GM21423 (cell line): ENCODE results near the gene ADARB2.

Experiments used
- ATAC-seq: cut with Tn5 transposase; IDR thresholded peaks from one replicate; pipeline ENCODE4 v1.9.1; 2021; ENCODE audit warnings: mild to moderate bottlenecking, moderate library complexity; ENCODE audit not compliant: unreplicated experiment

ADARB2 gene

GRCh38 chr10:1532636-1533035, 204.7 kb downstream of the ADARB2 start:
- ATAC-seq, result no peak

DNA sequence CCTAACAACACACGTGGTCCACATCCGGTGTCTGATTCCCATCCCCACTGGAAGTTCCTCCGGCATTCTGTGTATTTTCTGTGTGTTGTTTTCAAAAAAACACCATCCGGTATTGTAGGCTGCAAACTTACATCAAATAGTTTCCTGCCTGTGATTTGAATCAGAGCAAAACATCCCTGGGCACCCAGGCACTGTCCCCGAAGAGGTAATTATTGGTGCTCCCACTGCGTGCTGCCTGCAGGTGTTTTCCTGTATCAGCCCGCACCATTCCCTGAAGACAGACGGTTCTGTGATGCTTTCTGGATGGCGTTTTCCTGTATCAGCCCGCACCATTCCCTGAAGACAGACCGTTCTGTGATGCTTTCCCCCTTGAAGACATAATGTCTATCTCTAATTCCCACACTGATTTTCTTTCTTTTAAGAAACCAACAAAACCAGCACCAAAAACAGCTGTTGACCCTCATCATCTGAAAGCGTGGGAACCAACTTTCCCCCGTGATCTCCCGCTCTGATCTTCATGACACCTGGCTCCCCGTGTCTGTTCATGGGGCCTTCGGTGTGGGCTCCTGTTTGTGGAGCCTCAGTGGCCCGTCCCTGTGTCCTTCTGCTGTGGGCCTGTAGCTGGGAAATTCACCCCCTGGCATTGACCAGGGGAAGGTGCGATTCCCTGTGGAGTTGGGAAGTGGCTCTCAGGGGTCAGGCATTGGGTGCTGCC, 205.3 kb downstream of the ADARB2 start:
- no peak for ATAC-seq

DNA sequence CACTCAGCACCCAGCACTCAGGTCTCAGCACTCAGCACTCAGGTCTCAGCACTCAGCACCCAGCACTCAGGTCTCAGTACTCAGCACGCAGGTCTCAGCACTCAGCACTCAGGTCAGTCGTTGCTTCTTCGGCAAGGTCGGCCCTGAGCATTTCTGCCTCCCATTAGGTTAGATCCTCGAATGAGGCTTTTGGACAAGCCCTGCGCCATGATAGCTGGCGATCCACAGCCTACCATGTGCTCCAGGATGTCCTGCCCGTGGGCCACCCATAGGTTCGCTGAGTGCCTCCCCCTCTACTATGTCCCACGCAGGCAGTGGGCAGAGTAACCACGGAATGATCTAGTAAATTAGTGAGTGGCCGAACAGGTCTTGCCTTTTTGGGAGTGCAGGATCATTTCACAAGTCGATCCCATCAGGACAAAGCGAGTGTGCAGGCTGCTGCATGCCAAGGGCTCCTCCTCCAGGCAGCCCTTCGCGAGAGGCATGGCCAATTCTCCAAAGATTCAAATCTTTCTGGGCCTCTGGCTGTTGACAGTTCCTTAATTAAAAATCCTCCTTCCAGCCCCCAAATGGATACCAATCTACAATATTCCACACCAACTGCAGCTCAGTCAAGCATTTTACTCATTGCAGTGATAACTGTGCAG, 206.3 kb downstream of the ADARB2 start:
- no peak for ATAC-seq

- ATAC-seq, result no peak
These were observed 207.4 kb downstream of the ADARB2 start for GRCh38 chr10:1529806-1530413.

- no peak for ATAC-seq
These were observed 209.4 kb downstream of the ADARB2 start for GRCh38 chr10:1527951-1528350.

DNA sequence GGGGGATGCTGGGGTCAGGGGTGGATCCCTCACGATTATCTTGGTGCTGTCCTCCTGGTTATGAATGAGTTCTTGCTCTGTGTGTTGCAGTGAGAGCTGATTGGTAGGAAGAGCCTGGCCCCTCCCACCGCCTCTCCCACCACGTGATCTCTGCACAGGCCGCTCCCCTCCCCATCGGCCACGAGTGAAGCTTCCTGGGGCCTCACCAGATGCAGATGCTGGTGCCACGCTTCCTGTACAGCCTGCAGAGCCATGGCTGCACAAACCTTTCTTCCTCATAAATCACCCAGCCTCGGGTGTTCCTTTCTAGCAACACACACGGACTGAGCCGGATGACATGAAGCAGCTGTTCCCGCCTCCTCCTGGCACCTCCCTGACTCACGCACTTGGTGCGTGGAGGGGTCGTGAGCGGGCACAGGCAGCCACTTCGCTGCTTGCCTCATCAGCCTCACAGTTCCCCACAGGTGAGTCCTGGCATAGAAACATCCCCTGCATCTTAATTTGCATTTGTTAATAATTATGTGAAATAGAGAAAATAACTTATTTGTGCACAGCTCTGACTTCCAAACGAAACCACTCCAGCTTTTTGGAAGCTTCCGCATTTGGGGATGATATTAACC, 210.8 kb downstream of the ADARB2 start:
- ATAC-seq, result no peak

DNA sequence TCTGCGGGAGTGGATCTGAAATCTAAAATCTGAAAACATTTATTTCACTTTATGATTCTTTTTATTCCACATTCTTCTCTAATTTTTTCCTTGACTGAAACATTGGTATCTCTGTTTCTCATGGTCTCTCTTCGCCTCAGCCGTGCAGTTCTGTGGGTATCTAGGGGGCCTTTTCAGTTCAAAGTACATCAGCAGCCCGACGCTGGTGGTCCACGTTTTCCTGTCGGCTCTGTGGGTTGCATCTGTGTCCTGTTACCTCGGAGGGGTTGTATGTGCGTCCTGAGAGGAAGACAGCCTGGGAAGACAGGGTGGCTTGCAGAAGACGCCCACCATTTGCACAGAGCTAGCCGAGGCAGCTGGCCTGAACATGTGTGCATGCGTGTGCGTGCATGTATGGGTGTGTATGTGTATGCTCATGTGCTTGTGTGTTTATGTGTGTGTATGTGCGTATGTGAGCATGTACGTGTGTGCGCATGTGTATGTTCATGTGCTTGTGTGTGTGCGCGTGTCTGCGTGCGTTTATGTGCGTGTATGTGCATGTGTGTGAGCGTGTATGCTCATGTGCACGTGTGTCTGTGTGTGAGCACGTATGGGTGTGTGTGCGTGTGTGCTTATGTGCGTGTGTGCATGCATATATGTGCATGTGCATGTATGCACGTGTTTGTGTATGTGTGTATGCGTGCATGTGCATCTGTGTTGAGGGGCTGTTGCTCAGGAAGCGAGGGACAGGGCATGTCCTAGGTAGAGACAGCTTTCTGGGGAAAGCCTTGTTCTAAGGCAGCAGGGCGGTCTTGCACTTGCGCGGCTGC, 211.8 kb downstream of the ADARB2 start:
- no peak for ATAC-seq

DNA sequence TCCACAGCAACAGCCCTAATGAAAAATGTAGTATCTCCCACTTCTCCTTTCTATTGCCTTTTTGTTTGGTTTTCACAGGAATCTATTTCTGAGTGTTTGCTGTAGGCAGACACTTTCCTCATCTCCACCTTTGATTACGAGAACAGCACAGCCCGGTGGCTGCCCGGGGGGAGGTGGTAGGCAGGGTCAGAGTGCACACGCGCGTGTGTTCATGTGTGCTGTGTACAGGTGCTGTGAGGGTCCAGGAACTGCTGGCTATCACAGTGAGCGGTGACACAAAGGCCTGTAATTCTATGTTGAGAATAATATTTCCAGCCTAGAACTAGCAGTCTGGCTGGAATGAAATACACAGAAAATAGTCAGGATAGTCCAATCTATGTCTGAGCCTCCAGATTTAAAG, 212.8 kb downstream of the ADARB2 start:
- no peak for ATAC-seq

- no peak for ATAC-seq
These were observed 214.1 kb downstream of the ADARB2 start for GRCh38 chr10:1523221-1523620.

GRCh38 chr10:1522237-1522636, 215.1 kb downstream of the ADARB2 start:
- ATAC-seq, result no peak

- no peak for ATAC-seq
These were observed 215.6 kb downstream of the ADARB2 start for GRCh38 chr10:1521741-1522140.

DNA sequence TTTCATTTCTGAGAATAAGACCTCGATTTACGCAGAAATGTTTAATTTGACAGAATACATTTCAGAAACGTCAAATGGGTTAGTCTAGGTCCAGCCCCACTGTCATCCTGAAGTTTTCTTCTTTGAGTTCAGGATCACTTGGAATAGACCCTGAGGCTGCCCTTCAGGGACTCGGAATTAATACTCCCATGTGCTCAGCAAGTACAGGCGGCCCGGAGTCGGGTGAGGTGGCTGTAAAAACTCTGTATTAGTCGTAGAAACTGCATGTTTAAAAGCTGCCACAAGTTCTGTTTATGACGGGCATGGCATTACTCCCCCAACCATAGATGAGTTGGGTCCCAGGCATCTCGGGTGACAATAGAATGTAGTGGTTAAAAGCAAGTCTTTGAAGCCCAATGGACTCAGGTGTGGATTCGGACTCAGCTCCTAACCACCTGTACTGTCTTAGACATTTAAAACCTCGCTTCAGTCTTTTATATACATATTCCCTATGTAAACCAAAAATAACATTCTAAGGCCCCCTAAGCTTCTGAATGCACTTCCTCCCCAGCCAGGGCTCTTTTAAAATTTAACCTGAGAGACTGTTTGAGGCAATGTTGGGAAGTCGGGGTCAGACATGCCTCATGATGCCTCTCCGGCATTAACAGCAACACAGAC, 216.3 kb downstream of the ADARB2 start:
- no peak for ATAC-seq

- no peak for ATAC-seq
These were observed 217.9 kb downstream of the ADARB2 start for GRCh38 chr10:1519391-1519790.

GRCh38 chr10:1517684-1518083, 219.6 kb downstream of the ADARB2 start:
- ATAC-seq, result no peak

DNA sequence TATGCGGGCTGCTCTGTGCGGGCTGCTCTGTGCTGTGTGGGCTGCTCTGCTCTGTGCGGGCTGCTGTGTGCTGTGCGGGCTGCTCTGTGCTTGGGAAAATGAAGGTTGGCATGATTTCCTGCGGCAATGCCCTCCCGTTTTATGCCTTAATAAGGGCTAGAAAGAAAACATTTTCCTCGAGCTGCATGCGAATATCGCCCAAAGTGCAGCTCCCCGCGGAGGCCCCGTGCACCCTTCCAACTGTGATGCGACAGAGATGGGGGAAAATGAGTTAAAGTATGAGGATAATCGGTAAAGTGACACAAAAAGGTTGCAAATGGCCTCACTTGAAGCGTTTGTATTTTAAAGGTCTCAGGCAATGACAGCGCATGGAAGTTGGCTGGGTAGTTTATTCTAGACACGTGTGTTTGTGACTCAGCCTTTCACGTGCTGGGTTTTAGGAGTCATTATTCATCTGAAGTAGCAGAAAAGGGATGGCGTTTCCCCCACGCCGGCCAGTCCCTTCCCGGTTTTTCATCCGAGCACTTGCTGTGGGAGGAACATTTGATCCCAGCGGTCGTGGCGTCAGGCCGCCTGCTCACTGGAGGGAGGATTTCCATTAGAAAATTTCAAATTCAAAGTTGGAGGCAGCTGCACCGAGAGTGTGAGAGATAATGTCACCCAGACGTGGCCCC, 220.7 kb downstream of the ADARB2 start:
- no peak for ATAC-seq

DNA sequence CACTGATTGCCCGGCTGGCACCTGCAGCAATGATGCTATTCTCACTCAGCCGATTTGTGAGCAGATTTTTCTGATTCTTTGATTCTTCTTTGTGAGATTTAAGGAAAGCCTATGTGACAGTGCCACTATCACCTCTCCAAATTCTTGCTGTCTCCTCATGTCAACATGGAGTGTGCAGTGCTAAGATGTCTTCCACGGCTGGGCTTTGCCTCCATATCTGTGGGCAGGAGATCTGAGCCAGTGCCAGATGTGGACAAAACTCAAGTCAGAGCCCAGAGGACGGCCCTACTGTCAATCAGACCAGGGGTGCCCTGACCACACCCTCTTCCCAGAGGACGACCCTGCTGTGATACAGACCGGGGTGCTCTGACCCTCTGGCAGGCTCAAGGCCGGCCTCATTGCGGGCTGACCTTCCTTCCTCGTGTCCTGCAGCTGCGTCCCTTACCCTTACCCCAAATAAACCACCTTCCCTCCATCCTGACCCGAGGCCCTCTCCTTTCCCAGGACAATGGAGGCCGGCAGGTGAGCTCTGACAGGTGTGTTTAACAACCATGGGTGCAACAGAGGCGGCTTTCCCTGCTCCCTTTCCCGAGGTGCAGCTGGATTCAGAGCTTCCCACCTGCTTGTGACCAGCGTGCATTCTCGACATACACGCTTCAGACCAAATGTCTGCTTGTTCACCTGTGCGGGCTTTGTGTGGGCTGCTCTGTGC, 221.4 kb downstream of the ADARB2 start:
- no peak for ATAC-seq

DNA sequence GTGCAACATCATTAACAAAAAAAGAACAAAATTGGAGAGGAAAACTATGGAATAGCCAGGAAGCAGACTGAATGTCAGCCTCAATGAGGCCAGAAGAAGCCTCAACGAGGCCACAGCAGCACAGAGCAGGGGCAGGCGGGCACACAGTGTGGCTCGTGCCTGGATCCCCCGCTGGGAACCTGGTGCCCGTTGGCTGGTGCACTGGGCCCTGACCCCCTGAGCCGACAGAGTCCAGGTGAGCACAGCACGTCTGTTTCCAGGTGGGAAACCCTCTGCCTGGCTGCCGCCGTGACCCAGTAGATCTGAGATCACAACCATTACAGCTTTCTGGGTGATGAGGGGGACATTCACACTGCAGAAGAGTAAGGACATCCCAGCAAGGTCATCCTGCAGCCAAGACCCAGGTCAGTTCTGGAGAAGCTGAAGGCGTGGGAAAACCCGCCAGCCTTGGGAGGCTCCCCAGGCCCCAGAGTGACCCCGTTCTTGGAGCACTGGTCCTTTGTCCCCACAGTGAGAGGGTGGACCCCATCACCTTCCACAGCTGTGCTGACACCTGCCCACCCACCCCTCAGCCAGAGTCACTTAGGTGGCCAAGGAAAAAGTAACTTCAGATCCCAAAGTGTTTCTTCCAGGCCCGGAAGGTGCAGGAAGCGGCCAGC, 222.1 kb downstream of the ADARB2 start:
- no peak for ATAC-seq

- no peak for ATAC-seq
These were observed 222.6 kb downstream of the ADARB2 start for GRCh38 chr10:1514681-1515080.

GRCh38 chr10:1513221-1513620, 224.1 kb downstream of the ADARB2 start:
- no peak for ATAC-seq
